CD4-positive, alpha-beta T cell treated with Interleukin-15 for 1 hour (primary cell): ENCODE measurements around the gene TMEM270.
"Not testable (repeated sequence)": the region's sequence is repeated elsewhere in the genome, so short reads cannot be mapped to it uniquely, and the experiment has no call there.

Experiments
- DNase-seq: peaks from one replicate; pipeline ENCODE4 v3.0.0-alpha.2; 2020

TMEM270 gene

DNA sequence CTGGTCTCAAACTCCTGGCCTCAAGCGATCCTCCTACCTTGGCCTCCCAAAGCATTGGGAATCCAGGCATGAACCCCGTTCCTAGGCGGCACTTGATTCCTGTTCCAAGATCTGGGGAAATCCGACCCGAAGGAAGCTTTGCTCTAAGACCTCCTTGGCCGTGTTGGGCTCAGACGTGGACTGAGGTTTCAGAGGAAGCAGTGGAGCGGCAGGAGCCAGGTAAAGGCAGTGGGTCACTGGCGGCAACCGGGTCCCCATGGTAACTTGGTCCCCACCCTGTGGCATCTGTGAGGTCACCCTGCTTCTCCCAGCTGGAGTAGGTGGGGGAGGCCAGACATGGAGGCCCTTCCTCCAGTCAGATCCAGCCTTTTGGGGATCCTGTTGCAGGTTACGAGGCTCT, at the start of gene TMEM270:
Gene TMEM270, plus strand, starts transcription at position 301 of the 400 bp plus-strand sequence. Its CDS starts 36 bp downstream, at position 337.
- DNase-seq, result no peak

DNA sequence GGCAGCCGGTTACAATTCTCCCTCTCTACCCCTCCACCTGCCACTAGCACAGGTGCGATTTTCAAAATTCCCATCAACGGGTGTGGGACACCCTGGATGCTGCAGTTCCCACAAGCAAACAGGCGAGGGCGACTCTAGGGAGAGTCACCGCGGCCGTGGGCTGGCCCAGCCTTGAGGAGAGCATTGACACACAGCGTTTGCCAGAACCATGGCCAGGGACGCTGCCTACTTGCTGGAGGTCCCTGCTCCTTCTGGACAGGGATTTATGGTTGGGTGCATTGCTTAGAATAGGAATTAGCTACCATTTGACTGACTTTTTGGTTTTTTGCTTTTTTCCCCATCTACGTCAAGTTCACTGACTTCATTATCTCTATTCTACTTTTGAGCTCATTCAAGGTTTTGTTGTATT, 49.2 kb upstream of the TMEM270 start:
- peak; percentile 51 for DNase-seq

GRCh38 chr7:73812996-73813395, 48.0 kb upstream of the TMEM270 start:
- no peak for DNase-seq

- no peak for DNase-seq
These were observed 45.5 kb upstream of the TMEM270 start for GRCh38 chr7:73815436-73815835.

GRCh38 chr7:73817121-73817520, 43.8 kb upstream of the TMEM270 start:
- no peak for DNase-seq

DNA sequence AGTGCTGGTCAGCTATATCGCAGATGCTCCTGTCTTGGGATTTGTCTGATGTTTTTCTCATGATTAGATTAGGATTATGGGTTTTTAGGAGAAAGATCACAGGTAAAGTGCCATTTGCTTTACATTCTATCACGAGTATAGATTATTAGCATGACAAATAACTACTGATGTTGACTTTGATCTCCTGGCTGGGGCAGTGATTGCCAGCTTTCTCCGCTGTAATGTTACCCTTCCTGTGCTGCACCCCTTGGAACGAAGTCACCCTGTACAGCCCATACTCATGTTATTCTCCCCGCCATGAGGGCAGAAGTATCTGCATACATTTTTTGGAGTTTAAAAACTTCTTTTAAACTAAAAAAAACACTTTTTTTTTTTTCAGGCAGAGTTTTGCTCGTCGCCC, 40.9 kb upstream of the TMEM270 start:
- no peak for DNase-seq

DNA sequence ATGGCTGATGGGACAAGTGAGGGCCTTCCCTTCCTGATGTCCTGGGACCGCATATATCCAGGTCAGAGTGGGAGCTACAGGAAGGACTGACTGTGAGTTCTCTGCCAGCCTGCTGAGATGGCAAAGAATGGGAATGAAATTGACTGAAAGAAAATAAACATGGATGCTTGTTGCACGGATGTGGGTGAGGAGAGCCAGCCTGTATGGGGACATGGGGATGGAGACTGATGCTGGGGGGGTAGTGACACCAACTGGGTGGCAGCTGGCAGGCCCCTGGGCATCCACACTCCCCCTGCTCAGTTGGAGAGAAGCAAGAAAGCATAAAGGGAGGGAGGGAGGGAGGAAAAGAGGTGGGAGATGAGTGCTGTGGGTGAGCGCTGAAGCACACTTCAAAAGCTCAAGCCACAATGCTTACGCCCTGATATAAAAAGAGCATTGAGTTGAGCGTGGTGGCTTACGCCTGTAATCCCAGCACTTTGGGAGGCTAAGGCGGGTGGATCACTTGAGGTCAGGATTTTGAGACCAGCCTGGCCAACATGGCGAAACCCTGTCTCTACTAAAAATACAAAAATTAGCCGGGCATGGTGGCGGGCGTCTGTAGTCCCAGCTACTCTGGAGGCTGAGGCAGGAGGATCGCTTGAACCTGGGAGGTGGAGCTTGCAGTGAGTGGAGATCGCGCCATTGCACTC, 39.2 kb upstream of the TMEM270 start:
- not testable (repeated sequence) for DNase-seq

DNA sequence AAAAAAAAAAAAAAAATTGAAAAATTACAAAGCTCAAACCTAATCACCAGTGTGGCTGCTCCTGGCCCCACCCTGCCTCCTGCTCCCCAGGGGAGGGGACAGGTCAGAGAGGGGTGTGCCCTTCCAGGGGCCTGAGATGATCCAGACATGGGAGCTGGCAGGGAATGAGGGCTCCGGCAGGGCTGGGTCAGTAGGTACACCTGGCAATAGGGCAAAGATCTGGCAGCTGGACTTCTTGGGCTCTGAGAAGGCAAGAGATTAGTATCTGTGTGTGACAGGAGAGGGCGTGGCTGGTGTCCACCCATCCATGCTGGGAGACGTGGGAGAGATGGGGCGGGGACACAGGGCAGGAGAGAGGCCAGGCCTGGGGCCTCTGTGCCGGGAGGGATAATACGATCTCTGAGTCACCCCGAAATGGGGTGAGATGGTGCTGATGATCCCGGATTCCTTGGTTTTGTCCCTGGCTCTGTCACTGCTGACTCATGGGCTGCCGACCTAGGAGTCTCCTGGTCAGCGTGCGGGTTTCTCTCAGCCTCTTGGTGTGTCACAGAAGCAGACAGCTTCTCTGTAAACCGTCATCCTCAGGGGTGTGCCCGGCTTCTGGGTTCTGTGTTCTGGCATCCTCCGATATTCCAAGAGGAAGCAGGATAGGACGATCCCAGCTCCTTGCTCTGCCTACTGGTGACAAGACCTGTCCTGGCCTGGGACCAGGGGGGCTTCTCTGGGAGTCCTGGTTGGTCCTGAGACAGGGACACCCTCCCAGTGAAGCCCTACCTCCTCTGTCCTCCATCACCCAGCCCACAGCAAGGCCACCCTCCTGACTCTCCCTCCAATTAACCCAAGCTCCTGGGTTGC, 38.4 kb upstream of the TMEM270 start:
- DNase-seq, result no peak

- no peak for DNase-seq
These were observed 37.7 kb upstream of the TMEM270 start for GRCh38 chr7:73823257-73823656.

DNA sequence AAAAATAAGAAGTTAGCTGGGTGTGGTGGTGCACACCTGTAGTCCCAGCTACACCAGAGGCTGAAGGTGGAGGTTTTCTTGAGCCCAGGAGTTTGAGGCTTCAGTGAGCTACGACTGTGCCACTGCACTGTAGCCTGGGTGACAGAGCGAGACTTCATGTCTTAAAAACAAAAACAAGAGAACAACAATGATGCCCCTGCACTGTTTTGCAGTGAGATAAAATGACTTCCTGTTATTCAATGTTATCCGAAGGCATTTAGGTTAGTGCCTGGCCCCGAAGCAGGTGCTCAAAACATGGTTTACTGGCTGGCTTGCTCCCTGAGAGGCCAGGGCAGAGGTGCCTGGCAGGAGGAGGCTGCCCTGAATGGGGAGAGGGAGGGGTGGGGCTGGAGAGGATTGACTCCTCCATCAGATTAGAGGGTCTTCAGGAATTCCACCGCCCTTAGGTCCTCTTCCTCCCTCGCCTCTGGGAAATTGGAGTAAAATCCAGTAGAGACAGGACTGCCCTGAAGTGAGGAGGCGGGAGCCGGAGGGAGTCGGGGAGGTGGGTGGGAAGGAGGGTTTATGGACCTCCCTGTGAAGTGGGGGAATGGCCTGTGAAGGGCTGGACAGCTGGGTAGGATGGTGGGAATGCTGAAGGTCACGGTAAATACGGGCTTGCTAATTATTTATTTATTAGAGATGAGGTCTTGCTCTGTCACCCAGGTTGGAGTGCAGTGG, 36.9 kb upstream of the TMEM270 start:
- no peak for DNase-seq

DNA sequence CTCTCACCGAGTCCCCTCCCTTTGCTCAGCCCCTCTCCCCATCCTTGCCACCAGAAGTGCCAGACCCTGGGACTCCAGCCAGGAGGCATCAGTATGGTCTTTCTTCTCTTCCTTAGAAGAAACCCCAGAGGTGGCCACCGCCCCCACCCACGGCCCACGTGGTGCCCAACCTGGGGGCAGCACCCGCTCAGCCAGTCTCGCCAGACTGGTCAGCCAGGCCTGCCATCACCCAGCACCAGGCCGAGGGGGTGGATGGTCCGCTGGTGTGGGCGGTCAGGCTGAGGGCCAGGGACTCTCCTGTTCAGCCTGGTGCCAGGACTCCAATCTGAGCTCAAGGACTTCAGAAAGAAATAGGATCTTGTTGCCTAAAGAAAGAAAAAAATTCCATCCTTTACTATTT, 36.0 kb upstream of the TMEM270 start:
- DNase-seq, result no peak

DNA sequence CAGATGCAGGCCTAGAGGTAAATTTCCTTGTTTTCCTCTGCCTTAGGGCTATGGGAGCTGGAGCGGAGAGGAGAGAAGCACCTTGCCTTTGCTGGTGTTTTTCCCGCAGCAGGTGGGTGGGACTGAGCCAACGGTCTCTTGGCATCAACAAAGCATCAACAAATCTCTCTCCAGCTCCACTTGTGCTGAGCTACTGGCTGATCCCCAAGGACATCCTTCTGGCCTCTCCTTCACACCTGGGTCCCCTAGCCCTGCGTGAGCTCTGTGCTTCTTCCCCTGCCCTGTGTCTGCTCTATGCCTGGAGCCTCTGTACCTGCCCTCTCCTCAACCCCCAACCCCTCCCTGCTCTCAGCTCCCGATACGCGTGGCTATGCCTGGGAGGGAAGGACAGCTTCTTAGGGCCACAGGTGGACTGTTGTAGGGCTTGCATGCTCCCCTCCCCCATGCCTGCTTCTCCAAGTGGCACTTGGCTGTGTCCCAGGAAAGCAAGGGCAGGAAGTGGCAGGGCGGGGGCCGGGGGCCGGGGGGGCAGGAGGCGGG, 33.3 kb upstream of the TMEM270 start:
- no peak for DNase-seq

DNA sequence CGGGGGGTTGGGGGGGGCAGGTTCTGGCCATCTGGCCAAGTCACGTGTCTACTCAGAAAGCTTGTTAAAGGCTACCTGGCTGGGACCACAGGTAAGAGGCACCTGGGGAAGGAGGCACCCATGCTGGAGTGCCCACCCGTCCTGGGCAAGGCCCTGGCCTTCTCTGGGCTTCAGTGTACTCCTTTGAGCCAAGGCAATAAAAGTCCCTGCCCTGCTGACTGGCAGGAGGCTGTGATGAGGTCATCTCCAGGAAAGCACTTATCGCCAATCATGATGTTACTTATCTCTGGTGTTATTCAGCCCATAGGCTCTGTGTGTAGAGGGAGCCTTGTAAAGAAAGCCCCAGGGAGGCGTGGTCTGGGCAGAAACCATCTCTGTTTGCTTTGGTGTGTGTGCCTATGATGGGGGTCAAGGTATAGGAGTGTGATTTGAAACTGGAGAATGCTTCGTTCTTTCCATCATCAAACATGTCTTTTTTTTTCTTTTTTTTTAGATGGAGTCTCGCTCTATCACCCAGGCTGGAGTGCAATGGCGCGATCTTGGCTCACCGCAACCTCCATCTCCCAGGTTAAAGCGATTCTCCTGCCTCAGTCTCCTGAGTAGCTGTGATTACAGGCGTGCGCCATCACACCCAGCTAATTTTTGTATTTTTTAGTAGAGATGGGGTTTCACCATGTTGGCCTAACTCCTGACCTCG, 32.7 kb upstream of the TMEM270 start:
- no peak for DNase-seq

DNA sequence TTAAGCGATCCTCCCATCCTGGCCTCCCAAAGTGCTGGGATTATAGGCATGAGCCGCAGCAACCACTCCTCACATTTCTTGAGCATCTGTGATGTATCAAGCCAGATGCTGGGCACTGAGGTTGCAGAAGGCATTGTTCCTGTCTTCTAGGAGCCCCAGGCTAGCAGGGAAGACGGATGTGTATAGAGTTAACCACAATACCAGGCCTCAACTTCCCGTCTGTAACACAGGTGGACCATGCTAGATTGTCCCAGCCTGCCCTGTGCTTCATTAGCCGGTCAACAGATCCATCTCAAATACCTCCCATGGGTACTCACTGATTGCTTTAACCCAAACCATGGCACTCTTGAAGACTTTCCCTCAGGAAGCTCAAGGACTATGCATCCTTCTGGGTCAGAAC, 32.0 kb upstream of the TMEM270 start:
- DNase-seq, result no peak

- DNase-seq, result no peak
These were observed 31.5 kb upstream of the TMEM270 start for GRCh38 chr7:73829505-73829904.

- no peak for DNase-seq
These were observed 30.9 kb upstream of the TMEM270 start for GRCh38 chr7:73829921-73830680.

DNA sequence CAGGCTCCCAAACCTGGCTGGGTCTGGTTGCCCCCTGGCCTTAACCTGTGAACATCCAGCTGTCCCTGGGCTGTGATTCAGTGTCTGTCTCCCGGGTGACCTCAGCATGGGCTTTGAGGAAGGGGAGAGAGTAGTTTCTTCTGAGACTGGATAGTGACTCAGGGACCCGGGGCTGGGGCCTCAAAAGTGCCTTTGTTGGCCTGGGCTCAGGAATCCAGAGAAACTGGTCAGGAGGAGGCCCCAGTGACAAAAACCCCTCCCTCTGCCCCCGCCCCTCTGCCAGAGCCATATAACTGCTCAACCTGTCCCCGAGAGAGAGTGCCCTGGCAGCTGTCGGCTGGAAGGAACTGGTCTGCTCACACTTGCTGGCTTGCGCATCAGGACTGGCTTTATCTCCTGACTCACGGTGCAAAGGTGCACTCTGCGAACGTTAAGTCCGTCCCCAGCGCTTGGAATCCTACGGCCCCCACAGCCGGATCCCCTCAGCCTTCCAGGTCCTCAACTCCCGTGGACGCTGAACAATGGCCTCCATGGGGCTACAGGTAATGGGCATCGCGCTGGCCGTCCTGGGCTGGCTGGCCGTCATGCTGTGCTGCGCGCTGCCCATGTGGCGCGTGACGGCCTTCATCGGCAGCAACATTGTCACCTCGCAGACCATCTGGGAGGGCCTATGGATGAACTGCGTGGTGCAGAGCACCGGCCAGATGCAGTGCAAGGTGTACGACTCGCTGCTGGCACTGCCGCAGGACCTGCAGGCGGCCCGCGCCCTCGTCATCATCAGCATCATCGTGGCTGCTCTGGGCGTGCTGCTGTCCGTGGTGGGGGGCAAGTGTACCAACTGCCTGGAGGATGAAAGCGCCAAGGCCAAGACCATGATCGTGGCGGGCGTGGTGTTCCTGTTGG, 30.0 kb upstream of the TMEM270 start, which contains the start of gene CLDN4:
Gene CLDN4, plus strand, starts transcription at position 316 of the 903 bp plus-strand sequence. Its CDS starts 206 bp downstream, at position 522.
- DNase-seq, result no peak

DNA sequence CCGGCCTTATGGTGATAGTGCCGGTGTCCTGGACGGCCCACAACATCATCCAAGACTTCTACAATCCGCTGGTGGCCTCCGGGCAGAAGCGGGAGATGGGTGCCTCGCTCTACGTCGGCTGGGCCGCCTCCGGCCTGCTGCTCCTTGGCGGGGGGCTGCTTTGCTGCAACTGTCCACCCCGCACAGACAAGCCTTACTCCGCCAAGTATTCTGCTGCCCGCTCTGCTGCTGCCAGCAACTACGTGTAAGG, 29.4 kb upstream of the TMEM270 start:
- DNase-seq, result no peak

DNA sequence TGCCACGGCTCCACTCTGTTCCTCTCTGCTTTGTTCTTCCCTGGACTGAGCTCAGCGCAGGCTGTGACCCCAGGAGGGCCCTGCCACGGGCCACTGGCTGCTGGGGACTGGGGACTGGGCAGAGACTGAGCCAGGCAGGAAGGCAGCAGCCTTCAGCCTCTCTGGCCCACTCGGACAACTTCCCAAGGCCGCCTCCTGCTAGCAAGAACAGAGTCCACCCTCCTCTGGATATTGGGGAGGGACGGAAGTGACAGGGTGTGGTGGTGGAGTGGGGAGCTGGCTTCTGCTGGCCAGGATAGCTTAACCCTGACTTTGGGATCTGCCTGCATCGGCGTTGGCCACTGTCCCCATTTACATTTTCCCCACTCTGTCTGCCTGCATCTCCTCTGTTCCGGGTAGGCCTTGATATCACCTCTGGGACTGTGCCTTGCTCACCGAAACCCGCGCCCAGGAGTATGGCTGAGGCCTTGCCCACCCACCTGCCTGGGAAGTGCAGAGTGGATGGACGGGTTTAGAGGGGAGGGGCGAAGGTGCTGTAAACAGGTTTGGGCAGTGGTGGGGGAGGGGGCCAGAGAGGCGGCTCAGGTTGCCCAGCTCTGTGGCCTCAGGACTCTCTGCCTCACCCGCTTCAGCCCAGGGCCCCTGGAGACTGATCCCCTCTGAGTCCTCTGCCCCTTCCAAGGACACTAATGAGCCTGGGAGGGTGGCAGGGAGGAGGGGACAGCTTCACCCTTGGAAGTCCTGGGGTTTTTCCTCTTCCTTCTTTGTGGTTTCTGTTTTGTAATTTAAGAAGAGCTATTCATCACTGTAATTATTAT, 28.9 kb upstream of the TMEM270 start:
- DNase-seq, result no peak

GRCh38 chr7:73832806-73833205, 28.2 kb upstream of the TMEM270 start:
- DNase-seq, result no peak
